Epithelial cell of prostate (primary cell): Measurements from ENCODE around the gene CT47B1.
"Not testable (repeated sequence)": the region's sequence is repeated elsewhere in the genome, so short reads cannot be mapped to it uniquely, and the experiment has no call there.

Source experiments
- DNase-seq: peaks from one replicate; pipeline ENCODE4 v3.0.0-alpha.2; 2011; ENCODE audit warnings: low read depth, low spot score
- H3K27ac ChIP-seq: fragments of 450-650 bp; 2 replicates; pipeline ENCODE4 v1.5.1; 2017; ENCODE audit warnings: mild to moderate bottlenecking

Gene CT47B1

DNA sequence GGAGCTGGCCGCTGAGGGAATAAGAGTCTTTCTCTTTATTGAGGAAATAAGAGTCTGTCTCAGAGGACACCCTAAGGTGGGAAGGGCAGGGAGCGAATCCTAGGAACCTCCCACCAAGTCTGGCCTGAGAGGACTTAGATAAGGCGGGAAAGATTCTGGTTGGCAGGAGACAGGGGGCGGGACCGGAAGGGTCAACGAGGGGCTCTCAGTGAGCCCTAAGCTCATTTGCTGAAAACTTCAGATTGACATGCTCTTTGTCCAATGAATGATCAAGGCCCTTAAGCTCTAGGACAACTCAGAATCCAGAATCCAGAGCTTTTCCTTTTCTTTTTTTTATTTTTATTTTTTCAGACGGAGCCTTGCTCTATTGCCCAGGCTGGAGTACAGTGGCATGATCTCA, at the start of gene CT47B1:
TSS of gene CT47B1 (minus strand) at position 101 of the 400 bp plus-strand sequence. CDS start 196 bp downstream, outside the sequence.
- DNase-seq, H3K27ac ChIP-seq: not testable (repeated sequence)

GRCh38 chrX:120874678-120875557, 748 bp downstream of the CT47B1 start:
- H3K27ac ChIP-seq: no peak overlapping the region

GRCh38 chrX:120857240-120857639, 18.4 kb downstream of the CT47B1 start:
- DNase-seq: no peak
- no peak overlapping the region for H3K27ac ChIP-seq

More at GRCh38 chrX:120874678-120875557, 748 bp downstream of the CT47B1 start:
- DNase-seq: no peak

DNA sequence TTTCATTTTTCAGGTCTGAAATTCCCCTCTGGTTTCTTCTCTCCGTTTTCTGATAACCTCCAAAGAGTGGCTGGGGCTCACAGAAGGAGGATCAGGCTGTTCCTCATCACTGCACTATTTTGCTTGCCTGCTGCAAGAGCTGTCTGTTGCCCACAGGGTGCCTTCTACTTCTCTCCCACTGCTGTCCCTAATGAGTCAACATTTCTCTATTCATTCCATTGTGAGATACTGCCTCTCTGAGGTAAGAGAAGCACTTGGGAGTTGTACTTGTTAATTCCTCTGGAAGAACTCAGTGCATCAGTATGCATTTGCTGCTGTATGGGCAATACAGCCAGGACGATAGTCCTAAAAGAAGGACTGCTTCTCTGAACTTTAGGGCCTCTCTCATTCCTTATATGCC, 34.8 kb downstream of the CT47B1 start:
- no peak for DNase-seq
- no peak overlapping the region for H3K27ac ChIP-seq

- no peak overlapping the region for H3K27ac ChIP-seq
- no peak for DNase-seq
These were observed 36.2 kb downstream of the CT47B1 start for GRCh38 chrX:120839491-120839890.

DNA sequence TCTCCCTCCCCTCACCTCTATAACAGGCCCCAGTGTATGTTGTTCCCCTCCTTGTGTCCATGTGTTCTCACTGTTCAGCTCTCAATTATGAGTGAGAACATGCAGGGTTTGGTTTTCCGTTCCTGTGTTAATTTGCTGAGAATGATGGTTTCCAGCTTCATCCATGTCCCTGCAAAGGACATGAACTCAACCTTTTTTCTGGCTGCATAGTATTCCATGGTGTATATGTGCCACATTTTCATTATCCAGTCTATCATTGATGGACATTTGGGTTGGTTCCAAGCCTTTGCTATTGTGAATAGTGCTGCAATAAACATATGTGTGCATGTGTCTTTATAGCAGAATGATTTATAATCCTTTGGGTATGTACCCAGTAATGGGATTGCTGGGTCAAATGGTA, 48.5 kb downstream of the CT47B1 start:
- not testable (repeated sequence) for H3K27ac ChIP-seq, DNase-seq

GRCh38 chrX:120825146-120825545, 50.5 kb downstream of the CT47B1 start:
- H3K27ac ChIP-seq: no peak overlapping the region
- no peak for DNase-seq

DNA sequence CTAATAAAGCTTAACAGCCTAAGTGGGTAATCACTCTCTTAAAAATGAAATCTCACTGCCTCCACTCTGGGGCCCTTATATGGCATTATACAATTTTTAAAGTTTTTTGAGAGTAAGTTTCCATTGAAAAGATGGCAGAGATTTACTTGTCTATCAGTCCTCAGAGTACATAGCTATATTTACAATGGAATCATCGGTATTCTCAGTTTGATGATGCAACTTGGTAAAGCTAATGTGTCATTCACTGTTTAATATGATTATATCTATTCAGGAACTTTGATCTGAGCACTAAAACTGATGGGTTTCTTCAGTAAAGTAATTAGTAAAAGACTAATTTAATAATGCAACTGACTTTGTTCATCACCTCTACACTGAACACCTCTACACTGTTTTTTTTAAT, 51.6 kb downstream of the CT47B1 start:
- DNase-seq: no peak
- no peak overlapping the region for H3K27ac ChIP-seq

- H3K27ac ChIP-seq: no peak overlapping the region
- DNase-seq: no peak
These were observed 52.1 kb downstream of the CT47B1 start for GRCh38 chrX:120823556-120823955.
